DMS79 (cell line): ENCODE measurements around the gene SND1.

Source experiments
- DNase-seq: peaks from one replicate; lab custom pipeline; 2025; lab: John Stamatoyannopoulos, UW

SND1 gene

GRCh38 chr7:127799535-127800305 is 147.7 kb downstream of the SND1 start:
- no peak for DNase-seq

- DNase-seq: no peak
Observed at GRCh38 chr7:127802845-127803244, 150.9 kb downstream of the SND1 start.

- no peak for DNase-seq
Observed at GRCh38 chr7:127803626-127804025, 151.6 kb downstream of the SND1 start.

- no peak for DNase-seq
Observed at GRCh38 chr7:127807340-127807739, 155.3 kb downstream of the SND1 start.

- no peak for DNase-seq
Observed at GRCh38 chr7:127807829-127808228, 155.8 kb downstream of the SND1 start.

- DNase-seq: no peak
Observed at GRCh38 chr7:127809261-127809702, 157.3 kb downstream of the SND1 start.

GRCh38 chr7:127810113-127810512 is 158.1 kb downstream of the SND1 start:
- no peak for DNase-seq

GRCh38 chr7:127810696-127811660 is 159.0 kb downstream of the SND1 start:
- DNase-seq: no peak

GRCh38 chr7:127812540-127812939 is 160.5 kb downstream of the SND1 start:
- peak; percentile 60 for DNase-seq

- DNase-seq: no peak
Observed at GRCh38 chr7:127813991-127814541, 162.1 kb downstream of the SND1 start.

GRCh38 chr7:127815631-127816145 is 163.7 kb downstream of the SND1 start:
- no peak for DNase-seq

- DNase-seq: no peak
Observed at GRCh38 chr7:127816354-127817190, 164.6 kb downstream of the SND1 start.

GRCh38 chr7:127817466-127817865 is 165.5 kb downstream of the SND1 start:
- DNase-seq: no peak

- DNase-seq: no peak
Observed at GRCh38 chr7:127818306-127818705, 166.3 kb downstream of the SND1 start.

- no peak for DNase-seq
Observed at GRCh38 chr7:127819975-127820731, 168.2 kb downstream of the SND1 start.

- no peak for DNase-seq
Observed at GRCh38 chr7:127820732-127821085, 168.7 kb downstream of the SND1 start.

GRCh38 chr7:127821146-127821545 is 169.2 kb downstream of the SND1 start:
- DNase-seq: no peak

- DNase-seq: no peak
Observed at GRCh38 chr7:127822822-127823508, 171.0 kb downstream of the SND1 start.

- no peak for DNase-seq
Observed at GRCh38 chr7:127824682-127825081, 172.7 kb downstream of the SND1 start.

- no peak for DNase-seq
Observed at GRCh38 chr7:127828843-127829500, 177.0 kb downstream of the SND1 start.
